Stimulated activated CD4-positive, alpha-beta T cell treated with anti-CD3 and anti-CD28 coated beads, Interleukin-4, amount 100 ng/mL, for 4 hours (primary cell): ENCODE data around the gene SHISA6.

Source experiments
- DNase-seq, 2 experiments: peaks; one replicate each; pipeline ENCODE4 v3.0.0-alpha.2; 2020

Gene SHISA6

DNA sequence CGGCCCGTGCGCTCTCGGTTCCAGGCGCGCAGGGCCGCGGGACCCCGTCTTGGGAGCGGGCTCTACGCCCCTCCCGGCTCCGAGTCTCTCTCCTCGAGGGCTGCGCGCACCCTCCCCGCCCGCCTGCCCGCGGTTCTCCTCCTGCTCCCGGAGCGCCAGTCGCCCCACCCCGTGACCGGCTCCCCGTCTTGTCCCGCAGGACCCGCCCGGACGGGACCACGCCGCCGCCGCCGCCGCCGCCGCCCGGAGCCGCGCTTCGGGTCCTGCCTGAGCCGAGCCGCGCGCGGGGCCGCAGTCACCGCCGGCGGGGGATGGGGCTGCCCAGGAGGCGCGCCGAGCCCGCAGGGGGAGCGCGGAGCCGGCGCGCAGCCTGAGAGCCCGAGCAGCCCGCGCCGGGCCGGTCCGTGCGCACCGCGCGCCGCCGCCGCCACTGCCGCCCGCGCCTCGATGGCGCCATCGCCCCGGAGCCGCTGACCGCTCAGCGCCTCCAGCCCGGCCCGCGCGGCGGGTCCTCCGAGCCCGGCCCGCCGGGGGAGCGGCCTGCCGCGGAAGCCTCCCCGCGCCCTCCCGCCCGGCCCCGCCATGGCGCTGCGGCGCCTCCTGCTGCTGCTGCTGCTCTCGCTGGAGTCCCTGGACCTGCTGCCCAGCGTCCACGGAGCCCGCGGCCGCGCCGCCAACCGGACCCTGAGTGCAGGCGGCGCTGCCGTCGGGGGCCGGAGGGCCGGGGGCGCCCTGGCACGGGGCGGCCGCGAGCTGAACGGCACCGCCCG, at the start of gene SHISA6:
Gene SHISA6 (plus strand): TSS at position 373 of the 770 bp plus-strand sequence.
- DNase-seq = no peak

DNA sequence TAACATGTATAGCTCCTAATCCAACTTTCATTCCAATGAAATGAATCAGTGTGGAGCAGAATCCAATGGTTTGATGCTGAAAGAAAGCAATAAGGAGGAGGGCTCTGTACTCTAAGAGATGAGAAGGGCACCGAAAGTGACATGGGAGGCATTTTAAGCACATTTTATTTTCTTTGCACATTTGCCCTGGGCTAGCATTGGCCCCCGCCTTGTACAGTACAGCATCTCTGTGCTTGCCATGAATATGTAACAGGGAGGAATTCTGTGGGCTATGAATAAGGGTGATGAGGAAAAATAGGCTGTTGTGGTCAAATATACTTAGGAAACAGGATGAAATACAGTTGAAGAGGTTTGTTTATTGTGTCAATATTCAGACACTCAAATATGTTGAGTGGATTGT, 45.2 kb upstream of the SHISA6 start:
- no peak for DNase-seq

DNA sequence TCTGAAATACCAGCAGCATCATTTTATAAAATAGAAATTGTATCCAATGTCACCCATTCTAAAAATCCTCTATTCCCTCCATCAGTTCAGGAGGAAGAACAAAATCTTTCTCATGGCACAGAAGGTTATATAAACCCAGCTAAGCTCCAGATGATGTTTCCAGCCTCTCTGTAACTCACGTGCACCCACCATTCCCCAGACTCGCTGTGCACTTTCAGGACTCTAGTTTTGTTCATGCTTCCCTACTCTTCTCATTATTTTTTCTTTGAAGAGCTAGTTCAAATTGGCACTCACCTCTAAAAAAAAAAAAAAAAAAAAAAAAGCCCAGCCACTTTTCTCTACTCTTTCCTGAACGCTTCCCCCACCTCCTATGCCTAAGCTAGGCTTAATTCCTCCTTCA, 36.0 kb upstream of the SHISA6 start:
- DNase-seq = no peak

DNA sequence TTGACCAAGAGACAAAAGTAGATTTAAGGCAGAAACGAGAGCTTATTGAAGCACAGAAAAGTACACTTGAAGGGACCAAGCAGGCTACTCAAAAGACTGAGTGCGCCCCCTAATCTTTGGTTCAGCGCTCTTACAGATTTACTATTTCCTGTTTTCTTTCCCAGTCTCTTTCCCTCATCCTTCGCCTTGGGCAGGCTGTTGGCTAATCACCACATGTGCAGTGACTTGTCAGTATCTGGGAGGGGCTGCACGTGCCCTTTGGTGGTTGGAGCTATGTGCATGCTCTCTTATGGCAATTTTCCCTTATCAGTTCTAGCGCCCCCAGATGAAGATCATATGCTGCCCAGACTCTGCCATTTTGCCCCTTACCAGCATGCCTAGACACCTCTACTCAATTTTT, 35.4 kb upstream of the SHISA6 start:
- no peak for DNase-seq

DNA sequence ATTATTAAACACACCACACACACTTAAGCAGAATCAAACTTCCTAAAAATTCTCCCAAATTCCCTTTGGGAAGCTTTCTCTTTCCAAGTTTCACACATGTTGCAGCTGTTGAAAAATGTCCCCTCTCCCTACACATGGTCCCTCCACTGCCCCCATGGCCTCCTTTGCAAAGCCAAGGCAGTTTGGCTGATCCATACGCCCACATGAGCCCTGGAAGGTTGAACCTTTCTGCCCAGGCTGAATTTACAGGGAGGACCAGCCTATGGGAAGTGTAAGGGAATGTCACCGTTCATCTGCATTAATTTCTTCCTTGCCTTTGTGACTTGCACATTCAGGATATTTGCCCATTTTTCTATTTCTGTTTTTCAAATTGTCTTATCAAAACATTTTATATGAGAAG, 31.1 kb upstream of the SHISA6 start:
- no peak for DNase-seq

DNA sequence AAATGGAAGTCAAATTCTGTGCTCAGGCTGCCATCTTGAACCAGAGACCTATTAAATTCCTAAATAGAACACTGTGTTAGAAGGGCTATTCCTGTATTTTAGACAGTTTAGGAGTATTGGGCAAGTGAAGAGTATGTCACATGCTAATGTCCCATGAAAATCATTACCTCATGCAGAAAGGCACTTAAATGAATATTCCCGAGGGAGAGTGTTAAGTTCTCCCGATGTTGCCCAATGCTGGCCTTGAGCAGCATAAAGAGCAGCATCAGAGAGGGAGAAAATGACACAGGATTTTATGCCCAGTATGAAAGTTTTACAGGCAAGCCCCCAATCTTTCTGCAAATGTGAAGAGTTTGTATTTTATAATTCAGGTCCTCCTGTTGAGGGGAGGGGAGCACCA, 28.2 kb upstream of the SHISA6 start:
- DNase-seq = no peak

DNA sequence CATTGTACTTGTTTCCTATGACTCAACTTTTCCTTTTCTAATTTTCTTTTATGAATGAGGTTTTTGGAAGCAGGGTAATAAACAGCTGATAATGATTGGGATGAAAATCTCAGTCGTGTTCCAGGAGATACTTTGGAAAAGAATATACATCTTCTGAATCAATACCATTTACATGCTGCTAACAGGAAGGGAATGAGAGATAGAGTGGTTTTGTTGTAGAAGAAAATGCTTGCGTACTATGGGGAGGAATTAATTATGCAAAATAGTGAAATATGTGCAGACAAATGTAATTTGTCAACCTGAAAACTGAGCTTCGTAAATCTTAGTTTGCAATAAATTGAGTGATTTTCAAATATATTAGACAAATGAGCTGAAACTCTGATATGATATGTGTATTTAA, 24.0 kb upstream of the SHISA6 start:
- no peak for DNase-seq

DNA sequence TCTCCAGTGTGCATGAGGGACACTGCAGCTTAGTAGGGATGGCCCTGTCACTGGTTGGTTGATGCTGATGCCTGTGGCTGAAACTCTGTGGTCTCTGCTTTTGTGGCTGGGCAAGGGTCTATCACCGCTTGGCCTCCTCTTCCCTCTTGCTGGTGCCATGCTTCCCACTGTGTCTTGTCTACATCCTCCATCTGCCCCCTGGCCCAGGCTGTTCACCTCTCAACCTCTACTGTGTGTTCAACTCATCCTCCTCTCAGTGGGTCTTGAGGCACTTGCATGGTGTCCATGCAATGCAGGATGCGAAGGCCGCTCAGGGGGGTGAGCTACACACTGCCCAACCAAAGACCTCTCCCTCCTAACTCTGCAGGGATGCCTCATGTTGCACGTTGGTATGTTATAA, 19.8 kb upstream of the SHISA6 start:
- DNase-seq = no peak

DNA sequence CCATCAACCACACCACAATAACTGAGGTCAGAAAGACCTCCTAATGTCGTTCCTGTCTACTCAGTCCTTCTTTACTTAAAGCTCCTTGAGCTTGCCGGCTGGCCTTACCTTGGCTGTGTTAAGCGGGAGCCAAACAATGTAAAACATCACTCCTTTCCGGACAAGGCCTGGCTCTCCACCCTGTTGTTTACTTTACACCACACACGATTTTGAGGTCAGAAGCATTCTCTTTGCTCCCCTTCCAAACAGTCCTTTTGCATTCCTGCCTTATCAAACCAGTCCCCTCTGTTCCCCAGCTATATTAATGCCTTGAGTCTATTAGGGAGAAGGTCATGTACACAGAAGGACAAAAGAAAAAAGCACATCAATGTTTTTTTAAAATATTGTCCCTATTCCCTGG, 19.3 kb upstream of the SHISA6 start:
- DNase-seq = no peak

DNA sequence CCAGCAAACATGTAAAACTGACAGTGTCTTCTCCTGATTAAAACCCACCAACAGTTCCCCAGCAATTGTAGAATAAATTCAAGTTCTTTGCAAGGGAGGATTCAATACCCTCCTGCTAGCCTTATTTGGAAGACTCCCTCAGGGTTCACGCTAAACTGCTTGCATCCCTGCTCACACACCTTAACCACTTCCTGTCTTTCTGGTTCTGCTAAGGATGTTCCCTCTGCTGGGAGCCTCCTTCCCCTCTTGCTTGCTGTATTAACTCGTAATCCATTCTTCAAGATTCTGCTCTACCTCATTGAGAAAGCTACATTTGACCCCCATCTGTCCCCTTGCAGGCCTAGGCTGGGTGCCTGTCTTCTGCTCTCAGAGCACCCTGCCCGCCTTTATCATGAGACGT, 2.3 kb upstream of the SHISA6 start:
- DNase-seq = no peak

DNA sequence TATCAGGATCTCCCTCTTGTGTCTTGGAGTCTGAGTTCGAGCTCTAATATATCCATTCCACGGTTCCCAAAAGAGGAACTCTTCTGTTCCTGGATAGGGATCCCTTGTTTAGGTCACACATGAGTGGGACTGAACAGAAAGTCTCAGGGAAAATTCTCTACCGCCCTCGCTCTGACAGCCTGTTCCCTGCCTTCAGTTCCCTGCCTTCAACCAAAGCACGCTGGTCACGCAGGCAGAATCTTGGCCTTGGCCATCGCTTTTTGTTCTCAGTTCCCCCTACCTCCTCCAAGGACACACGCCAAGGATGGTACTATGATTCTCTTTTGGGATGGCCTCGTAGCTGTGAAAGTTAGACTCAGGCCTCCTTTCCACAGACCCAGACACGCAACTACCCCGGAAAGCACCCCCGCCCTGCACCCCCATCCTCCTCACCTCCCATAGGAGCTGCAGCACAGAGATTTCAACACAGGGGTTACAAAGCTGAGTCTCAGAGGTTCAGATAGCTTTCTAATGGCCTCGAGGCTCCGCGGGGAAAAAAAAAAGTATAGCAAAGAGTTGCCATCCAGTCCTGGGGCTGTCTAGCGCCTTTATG, 1.5 kb upstream of the SHISA6 start:
- no peak for DNase-seq

DNA sequence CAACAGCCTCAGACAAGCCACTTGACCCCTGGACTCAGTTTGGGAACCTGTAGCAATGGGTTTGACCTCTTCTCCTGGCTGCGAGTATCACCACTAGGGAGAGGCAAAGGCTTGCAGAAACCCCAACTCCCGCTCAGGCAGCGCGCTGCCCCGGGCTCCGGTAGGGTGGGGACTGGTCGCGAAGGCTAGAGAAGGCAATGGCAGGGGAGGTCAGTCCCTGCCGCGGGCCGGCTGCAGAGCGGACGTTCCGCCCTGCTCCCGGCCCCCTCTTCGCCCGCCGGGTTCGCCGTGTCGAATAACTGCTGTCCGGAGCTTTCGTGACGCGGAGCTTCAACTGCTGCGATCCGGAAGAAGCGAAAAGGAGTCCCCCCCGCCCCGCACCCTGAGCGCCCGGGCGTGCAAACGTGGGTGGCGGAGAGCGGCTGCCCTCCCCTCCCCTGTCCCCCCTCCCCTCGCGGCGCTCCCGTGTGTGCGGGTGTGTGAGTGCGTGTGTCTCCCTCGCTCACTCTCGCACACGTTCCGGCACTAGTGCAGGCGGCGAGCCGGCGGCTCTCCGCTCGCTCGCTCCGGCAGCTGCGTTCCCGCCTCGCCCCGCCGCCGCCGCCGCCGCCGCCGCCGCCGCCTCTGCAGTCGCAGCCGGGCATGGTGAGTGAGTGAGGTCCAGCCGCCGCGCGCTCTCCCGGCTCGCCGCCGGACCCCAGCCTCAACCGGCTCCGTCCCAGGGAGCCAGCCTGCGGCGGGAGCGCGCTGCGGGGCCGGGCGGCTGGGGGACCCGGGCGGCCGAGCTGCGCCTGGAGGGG, 772 bp upstream of the SHISA6 start:
- no peak for DNase-seq

DNA sequence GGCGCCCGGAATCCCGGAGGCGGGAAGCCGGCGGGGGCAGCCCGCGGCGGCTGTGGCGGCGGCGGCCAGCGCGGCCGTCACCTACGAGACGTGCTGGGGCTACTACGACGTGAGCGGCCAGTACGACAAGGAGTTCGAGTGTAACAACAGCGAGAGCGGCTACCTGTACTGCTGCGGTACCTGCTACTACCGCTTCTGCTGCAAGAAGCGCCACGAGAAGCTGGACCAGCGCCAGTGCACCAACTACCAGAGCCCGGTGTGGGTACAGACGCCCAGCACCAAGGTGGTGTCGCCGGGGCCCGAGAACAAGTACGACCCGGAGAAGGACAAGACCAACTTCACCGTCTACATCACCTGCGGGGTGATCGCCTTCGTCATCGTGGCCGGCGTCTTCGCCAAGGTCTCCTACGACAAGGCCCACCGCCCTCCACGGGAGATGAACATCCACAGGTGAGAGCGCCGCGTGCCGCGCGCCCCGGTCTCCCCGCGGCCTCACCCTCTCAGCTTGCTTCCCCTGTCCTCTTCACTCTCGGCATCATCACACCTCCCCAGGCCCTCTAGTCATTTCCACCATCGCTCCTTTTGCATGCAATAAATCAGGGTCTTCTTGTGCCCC, 706 bp downstream of the SHISA6 start:
- DNase-seq = no peak

DNA sequence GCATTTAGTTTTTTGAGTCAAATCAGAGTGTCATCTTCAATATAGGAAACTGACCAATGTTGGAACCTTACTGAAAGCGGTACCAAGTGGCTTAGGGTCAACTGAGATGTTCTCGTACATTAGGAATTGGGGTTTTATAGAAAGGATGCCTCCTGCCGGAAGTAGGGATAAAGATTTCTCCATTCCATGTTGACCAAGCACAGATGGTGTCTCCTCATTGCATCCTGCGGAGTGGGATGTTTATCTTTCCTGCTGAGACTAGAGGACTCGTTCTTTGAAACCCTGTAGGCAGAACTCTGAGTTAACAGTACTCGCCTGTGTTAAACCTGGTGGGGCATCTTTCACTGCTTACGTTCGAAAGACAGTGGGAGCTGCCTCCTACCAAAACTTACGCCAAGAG, 1.4 kb downstream of the SHISA6 start:
- DNase-seq = no peak

DNA sequence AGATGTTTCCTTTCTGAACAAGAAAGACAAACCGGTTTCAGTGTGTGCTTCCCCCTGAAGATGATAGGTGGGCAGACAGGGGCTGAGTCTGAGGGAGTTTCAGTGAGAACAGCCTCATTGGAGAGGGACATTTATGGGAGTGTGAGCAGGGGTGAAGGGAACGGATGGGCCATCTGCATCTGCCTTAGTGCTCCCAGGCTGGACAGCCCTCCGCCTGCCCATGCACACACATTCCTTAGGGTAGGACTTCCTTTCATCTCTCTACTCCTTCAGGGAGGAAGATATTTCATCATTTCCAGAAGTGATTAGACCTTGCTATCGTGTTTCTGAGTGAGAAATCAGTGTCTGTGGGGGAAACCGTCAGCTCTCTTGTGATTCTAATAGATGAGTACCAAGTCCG, 3.8 kb downstream of the SHISA6 start:
- DNase-seq = no peak

DNA sequence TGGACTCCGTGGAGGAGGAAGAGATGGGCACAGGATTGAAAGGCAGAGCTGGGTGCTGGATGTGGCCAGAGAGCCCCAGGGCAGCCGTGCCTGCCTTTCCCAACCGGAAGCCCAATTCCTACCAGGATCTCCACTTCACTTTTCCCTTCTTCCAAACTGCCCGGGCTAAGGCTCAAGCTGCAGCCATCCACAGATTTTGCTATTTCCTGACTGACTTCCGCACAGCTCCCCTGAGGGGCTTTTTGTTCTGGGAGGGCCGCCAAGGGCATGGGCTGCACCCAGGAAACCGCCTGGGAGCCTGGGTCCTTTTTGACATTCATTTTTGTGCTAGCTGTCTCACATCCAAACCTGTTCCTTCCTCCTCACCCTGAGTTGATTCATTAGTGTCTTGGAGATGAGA, 4.2 kb downstream of the SHISA6 start:
- DNase-seq = no peak

DNA sequence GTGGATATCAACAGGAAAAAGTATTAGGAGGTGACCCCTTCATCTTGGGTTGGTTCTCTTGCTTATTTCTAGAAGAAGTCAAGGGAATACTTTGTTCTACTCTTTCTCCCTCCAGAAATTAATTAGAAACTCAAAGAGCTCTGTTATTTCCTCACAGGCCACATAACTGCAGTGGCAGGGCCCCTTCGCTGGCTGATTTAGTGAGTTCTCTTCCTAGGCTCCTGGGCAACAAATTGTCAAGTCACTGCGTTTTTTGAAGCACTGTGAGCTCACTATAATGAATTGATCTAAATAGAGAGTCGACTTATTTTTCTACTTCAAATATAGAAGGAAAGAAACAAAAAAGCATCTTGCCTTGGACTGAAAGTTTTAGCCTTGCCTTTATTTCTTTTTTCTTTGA, 4.8 kb downstream of the SHISA6 start:
- no peak for DNase-seq

DNA sequence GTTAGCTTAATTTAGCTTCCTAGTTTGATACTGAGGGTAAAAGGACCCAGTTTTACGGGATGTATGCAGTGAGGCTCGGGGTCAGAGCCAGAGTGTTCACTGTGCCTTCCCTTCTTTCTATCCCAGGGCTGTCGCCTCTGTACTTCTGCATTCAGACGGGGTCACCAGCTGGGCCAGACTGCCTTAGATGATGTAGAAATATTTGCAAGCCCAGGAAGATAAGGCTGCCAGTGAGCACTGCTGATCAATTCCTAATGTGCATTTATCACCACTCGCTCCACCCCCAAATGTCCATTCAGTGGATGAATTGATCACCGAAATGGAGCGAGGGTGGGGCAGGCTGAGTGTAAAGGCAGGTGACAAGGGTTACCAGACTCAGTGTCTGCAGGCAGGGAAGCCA, 9.1 kb downstream of the SHISA6 start:
- DNase-seq = no peak

DNA sequence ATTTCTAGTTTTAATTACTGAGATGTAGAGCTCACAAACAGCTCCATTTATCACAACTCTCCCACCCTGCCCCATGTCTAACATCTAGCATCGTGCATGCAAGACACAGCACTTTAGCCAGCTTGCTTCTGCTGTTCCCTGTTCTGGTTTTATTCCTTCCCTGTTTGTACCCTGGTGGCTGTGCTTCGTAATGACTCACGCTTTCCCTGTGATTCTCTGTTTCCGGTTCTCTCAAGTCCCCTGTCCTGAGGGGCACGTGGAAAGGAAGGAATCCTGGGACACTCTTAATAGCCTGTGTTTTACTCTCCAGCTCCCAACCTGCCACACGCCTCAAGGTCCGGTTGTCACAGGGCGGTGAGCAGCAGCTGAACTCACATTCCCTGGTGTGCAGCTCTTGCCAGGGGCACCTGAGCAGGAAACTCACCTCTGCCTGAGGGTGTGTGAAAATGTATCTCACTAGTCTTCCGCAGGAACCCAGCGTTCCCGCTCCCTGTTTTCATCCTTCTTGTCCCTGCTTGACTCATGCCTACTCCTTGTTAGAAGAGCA, 10.6 kb downstream of the SHISA6 start:
- no peak for DNase-seq

DNA sequence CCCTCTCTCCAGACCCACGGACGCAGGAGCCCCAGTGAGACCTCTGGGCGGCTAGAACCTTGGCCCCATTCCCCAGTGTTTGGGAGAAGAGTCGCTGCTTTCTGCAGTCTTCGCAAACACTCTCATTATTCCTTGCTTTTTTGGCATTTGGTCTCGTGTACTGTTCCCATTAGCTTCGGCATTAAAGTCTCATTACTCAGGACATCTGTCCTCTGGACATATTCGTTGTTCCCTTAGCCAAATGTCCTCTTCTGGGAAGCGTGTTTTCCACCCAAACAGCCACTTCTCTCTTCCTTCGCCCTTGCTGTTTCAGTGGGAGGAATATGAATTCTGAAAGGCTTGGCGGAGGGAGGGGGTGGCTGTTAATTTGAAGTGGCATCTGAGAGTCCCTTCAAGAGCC, 11.1 kb downstream of the SHISA6 start:
- no peak for DNase-seq

DNA sequence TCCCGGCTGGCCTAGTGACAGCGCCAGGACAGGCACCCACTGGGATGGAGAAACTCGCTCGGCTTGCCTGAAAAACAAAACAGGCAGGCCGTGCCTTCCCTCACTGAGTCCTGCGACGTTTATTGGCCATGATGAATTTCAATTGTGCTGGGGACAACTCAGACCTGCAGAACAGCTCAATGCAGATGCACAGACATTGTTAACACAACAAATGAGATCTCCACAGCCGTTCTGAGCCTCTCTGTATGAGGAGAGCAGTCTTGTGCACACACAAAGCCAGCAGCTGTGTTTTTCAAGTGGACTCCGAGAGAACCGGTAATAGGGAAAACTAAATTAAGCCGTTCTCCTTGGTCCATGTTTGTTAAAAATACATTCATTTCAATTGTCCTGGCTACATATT, 15.9 kb downstream of the SHISA6 start:
- no peak for DNase-seq

DNA sequence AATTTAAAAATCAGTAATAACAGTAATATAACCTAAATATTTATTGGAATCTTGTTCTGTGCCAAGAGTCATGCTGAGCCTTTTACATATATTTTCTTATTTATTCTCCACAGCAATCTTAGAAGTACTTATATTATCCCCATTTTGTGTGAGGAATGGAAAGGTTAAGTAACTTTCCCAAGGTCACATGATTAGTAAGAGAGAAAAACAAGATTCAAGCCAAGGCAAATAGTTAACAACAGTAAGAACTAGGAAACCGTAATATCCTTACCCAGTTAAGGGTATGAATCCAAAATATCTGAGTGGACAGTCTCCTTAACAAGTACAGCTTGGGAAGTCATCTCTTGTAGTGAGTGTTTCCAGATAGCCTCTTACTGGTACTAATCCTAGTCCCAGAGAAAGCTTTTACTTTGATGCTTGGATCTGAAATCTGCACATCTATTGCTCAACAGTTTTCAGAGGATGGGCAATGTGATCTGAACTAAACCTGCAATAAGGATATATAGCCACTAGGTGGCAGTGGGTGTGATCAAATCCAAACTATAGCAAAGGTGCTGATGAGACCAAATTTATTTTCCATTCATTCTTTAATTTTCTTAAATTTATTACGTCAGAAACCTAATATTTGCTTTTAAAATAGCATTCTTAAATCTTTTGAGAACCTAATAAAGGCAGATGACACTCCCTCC, 23.3 kb downstream of the SHISA6 start:
- no peak for DNase-seq
